ENCODE results near the gene IL17REL.

- TF ChIP-seq POLR2A (IDR thresholded peaks at IDR 0.05) (no peak), POLR2AphosphoS5 (IDR thresholded peaks at IDR 0.05) (no peak)
- TF ChIP-seq, protein P1, sequence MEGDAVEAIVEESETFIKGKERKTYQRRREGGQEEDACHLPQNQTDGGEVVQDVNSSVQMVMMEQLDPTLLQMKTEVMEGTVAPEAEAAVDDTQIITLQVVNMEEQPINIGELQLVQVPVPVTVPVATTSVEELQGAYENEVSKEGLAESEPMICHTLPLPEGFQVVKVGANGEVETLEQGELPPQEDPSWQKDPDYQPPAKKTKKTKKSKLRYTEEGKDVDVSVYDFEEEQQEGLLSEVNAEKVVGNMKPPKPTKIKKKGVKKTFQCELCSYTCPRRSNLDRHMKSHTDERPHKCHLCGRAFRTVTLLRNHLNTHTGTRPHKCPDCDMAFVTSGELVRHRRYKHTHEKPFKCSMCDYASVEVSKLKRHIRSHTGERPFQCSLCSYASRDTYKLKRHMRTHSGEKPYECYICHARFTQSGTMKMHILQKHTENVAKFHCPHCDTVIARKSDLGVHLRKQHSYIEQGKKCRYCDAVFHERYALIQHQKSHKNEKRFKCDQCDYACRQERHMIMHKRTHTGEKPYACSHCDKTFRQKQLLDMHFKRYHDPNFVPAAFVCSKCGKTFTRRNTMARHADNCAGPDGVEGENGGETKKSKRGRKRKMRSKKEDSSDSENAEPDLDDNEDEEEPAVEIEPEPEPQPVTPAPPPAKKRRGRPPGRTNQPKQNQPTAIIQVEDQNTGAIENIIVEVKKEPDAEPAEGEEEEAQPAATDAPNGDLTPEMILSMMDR (IDR thresholded peaks at IDR 0.05), result no peak
Measured at GRCh38 chr22:49954991-49955580, 57.5 kb downstream of the IL17REL start.
